ENCODE results near the gene NRN1L. TPM values are rescaled to one million over a fixed set of nuclear protein-coding genes. Genes with fewer than 3 reads are reported as not detected.
"Not testable (repeated sequence)": the region's sequence is repeated elsewhere in the genome, so short reads cannot be mapped to it uniquely, and the experiment has no call there.

Gene NRN1L
- total RNA-seq (not detected in 2 replicates), polyA plus RNA-seq (0.37 and 1.0 TPM in 2 replicates), polyA minus RNA-seq (0.49 TPM in 1 of 2 replicates, not detected in the other), Bru-seq, nascent RNA (not detected), BruChase-seq, experiment 1, labeled RNA remaining after a 6-hour chase (not detected), BruChase-seq, experiment 2, labeled RNA remaining after a 2-hour chase (not detected)
- polyA plus RNA-seq (2011; cell fraction: cytosol; rRNA removed) = 0.11 TPM in 1 of 2 replicates, not detected in the other
- polyA plus RNA-seq (2011; cell fraction: nucleus; rRNA removed) = 0.87 and 1.9 TPM in 2 replicates
- polyA plus RNA-seq (2012) = 0.36 and 0.44 TPM in 2 replicates
- not detected for polyA minus RNA-seq (2011; cell fraction: cytosol; rRNA and poly(A)+ RNA removed)
- not detected in 2 replicates for polyA minus RNA-seq (2011; cell fraction: nucleus; rRNA and poly(A)+ RNA removed)
- long read RNA-seq = 0 reads

DNA sequence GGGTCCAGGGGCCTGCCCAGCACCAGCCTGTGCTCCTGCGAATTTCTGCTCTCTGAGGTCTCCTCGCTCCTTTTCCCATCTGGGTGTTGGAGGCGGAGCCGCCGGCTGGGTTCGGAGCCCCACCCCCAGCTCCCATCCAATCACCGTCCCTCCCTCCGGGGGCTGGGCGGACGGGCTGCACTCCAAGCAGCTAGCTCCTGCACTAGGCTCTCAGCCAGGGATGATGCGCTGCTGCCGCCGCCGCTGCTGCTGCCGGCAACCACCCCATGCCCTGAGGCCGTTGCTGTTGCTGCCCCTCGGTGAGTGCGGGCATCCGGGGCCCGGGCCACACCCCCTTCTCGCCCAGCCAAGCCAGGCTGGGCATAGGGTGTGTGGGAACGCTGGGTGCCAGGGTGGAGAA is at the start of gene NRN1L:
Gene NRN1L (plus strand): TSS at position 202 of the 400 bp plus-strand sequence. CDS start 19 bp downstream, at position 221.
- Histone ChIP-seq H3K4me1 (ENCODE audit: control insufficient read depth, extremely low read depth, insufficient read depth, low read length) (no peaks in the 10 kb centered on the region), H3K36me3 (ENCODE audit: control insufficient read depth in 2 of 2, extremely low read depth in 1 of 2, insufficient read depth in 2 of 2, low read length in 2 of 2) (peaks cover 3 to 61% of the 10 kb centered on the region in 2 experiments), H3K79me2 (ENCODE audit: control insufficient read depth, insufficient read depth, low read length) (no peaks in the 10 kb centered on the region), H2AFZ (ENCODE audit: low read depth, low read length) (no peak within 1 kb of the TSS), H4K20me1 (replicated peaks; ENCODE audit: control insufficient read depth, extremely low read depth, insufficient read depth, low read length) (no peaks in the 10 kb centered on the region), H3K4me2 (ENCODE audit: insufficient read depth, low read length) (no peak within 1 kb of the TSS), H3K27me3 (ENCODE audit: control insufficient read depth in 2 of 2, insufficient read depth in 2 of 2, low read length in 2 of 2) (no peaks in the 10 kb centered on the region), H3K9me3 (replicated peaks; ENCODE audit: control insufficient read depth, insufficient read depth, low read length) (no peaks in the 10 kb centered on the region), H3K4me3 (replicated peaks in 1 of 3; ENCODE audit: insufficient read depth in 1 of 3, low read depth in 1 of 3, low read length in 3 of 3) (no peak within 1 kb of the TSS), H3K9ac (replicated peaks; ENCODE audit: extremely low read depth, insufficient read depth, low read length) (no peak within 1 kb of the TSS), H3K9me1 (replicated peaks; ENCODE audit: control insufficient read depth, extremely low read depth, insufficient read depth, low read length) (no peaks in the 10 kb centered on the region), H3K27ac (ENCODE audit: insufficient read depth, low read depth, low read length) (no peak within 1 kb of the TSS)
- POLR2A ChIA-PET = no interaction called here
- BruUV-seq (replicated peaks) = no TSS peak
- intact Hi-C loops (cut with micrococcal nuclease) = loop anchor here (5.0 kb wide), 1 partner anchor 178 kb away; no protein-coding TSS in a partner anchor
- no peak for FAIRE-seq
- no peak for DNase-seq (ENCODE audit: low read depth, low spot score)
- CTCF ChIA-PET = interaction anchor here (1.6 to 5.4 kb wide), 14 partner anchors 8 to 181 kb away, joined by 6 to 106 read pairs (median 14); partner anchors contain the start of genes CTRL, PSKH1 and PSMB10
- TF ChIP-seq, protein P1, sequence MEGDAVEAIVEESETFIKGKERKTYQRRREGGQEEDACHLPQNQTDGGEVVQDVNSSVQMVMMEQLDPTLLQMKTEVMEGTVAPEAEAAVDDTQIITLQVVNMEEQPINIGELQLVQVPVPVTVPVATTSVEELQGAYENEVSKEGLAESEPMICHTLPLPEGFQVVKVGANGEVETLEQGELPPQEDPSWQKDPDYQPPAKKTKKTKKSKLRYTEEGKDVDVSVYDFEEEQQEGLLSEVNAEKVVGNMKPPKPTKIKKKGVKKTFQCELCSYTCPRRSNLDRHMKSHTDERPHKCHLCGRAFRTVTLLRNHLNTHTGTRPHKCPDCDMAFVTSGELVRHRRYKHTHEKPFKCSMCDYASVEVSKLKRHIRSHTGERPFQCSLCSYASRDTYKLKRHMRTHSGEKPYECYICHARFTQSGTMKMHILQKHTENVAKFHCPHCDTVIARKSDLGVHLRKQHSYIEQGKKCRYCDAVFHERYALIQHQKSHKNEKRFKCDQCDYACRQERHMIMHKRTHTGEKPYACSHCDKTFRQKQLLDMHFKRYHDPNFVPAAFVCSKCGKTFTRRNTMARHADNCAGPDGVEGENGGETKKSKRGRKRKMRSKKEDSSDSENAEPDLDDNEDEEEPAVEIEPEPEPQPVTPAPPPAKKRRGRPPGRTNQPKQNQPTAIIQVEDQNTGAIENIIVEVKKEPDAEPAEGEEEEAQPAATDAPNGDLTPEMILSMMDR (IDR thresholded peaks at IDR 0.05; ENCODE audit: extremely low read depth in 1 of 2, insufficient read depth in 1 of 2, low read depth in 1 of 2, low read length in 2 of 2) = no peak
- dilution Hi-C loops (cut with MboI; ENCODE audit: extremely low pct_ligation_motif_present, low sequenced_read_pairs) = no loop called here

DNA sequence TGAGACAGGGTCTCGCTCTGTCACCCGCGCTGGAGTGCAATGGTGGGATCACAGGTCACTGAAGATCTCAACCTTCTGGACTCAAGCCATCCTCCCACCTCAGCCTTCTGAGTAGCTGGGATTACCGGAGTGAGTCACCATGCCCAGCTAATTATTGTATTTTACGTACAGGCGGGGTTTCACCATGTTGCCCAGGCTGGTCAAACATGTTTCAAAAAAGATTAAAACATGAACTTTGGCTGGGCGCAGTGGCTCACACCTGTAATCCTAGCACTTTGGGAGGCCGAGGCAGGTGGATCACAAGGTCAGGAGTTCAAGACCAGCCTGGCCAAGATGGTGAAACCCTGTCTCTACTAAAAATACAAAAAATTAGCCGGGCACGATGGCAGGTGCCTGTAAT is 47.5 kb upstream of the NRN1L start:
- BruUV-seq (replicated peaks) = not testable (repeated sequence)

More for the DNA sequence above, 47.5 kb upstream of the NRN1L start:
- H3K9me3 ChIP-seq (replicated peaks; ENCODE audit: control insufficient read depth, insufficient read depth, low read length); H3K4me2 ChIP-seq (ENCODE audit: insufficient read depth, low read length); H4K20me1 ChIP-seq (replicated peaks; ENCODE audit: control insufficient read depth, extremely low read depth, insufficient read depth, low read length); intact Hi-C loops (cut with micrococcal nuclease); H3K4me1 ChIP-seq (ENCODE audit: control insufficient read depth, extremely low read depth, insufficient read depth, low read length); H3K27me3 ChIP-seq (ENCODE audit: control insufficient read depth in 2 of 2, insufficient read depth in 2 of 2, low read length in 2 of 2); H3K36me3 ChIP-seq (ENCODE audit: control insufficient read depth in 2 of 2, extremely low read depth in 1 of 2, insufficient read depth in 2 of 2, low read length in 2 of 2); H3K9ac ChIP-seq (replicated peaks; ENCODE audit: extremely low read depth, insufficient read depth, low read length); dilution Hi-C loops (cut with MboI; ENCODE audit: extremely low pct_ligation_motif_present, low sequenced_read_pairs); H3K9me1 ChIP-seq (replicated peaks; ENCODE audit: control insufficient read depth, extremely low read depth, insufficient read depth, low read length); H3K27ac ChIP-seq (ENCODE audit: insufficient read depth, low read depth, low read length); H3K4me3 ChIP-seq (replicated peaks in 1 of 3; ENCODE audit: insufficient read depth in 1 of 3, low read depth in 1 of 3, low read length in 3 of 3); DNase-seq (ENCODE audit: low read depth, low spot score); FAIRE-seq; H2AFZ ChIP-seq (ENCODE audit: low read depth, low read length): not testable (repeated sequence)
- H3K79me2 ChIP-seq (ENCODE audit: control insufficient read depth, insufficient read depth, low read length) = peaks cover 10% of the 10 kb centered on the region
- ChIA-PET CTCF (interaction anchor here (1.3 kb wide), 1 partner anchor 165 kb away, joined by 3 read pairs; no protein-coding TSS in a partner anchor), POLR2A (interaction anchor here (0.7 kb wide), 1 partner anchor 15 kb away, joined by 4 read pairs; no protein-coding TSS in a partner anchor)
